ENCODE data around the gene SMC1B. TPM values are rescaled to one million over a fixed set of nuclear protein-coding genes. Genes with fewer than 3 reads are reported as not detected.
"Not testable (repeated sequence)": the region's sequence is repeated elsewhere in the genome, so short reads cannot be mapped to it uniquely, and the experiment has no call there.

Gene SMC1B
- total and polyA plus RNA-seq, 9 of the 15 experiments (the other 6 are each of a cell fraction or from before 2014, with no cell fraction given), result 0.03 TPM; not detected in 8

DNA sequence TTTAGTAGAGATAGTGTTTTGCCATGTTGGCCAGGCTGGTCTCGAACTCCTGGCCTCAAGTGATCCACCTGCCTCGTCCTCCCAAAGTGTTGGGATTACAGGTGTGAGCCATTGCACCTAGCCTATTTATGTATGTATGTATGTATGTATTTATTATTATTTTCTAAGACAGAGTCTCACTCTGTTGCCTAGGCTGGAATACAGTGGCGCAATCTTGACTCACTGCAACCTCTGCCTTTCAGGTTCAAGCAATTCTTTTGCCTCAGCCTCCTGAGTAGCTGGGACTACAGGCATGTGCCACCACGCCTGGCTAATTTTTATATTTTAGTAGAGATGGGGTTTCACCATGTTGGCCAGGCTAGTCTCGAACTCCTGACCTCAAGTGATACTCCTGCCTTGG is 36.0 kb upstream of the SMC1B start:
- H3K27me3 ChIP-seq (ENCODE audit: control insufficient read depth in 2 of 2, insufficient read depth in 2 of 2, low read length in 2 of 2), result peaks cover 0 to 34% of the 10 kb centered on the region in 2 experiments; a peak in 2 of 5 replicates
- CTCF ChIA-PET (ENCODE audit: low intra/inter-chr PET ratio); DNase-seq (ENCODE audit: extremely low read depth in 1 of 4, low spot score in 3 of 4); H3K4me3 ChIP-seq; ATAC-seq; H3K9ac ChIP-seq (ENCODE audit: insufficient read depth in 1 of 2, low read depth in 2 of 2, low read length in 2 of 2); H3K9me3 ChIP-seq (replicated peaks; ENCODE audit: control insufficient read depth, insufficient read depth, low read depth, low read length); H3K9me1 ChIP-seq (ENCODE audit: control insufficient read depth, insufficient read depth, low read length); POLR2A ChIA-PET; FAIRE-seq; H3K79me2 ChIP-seq (ENCODE audit: control insufficient read depth, insufficient read depth, low read length); H4K20me1 ChIP-seq (replicated peaks; ENCODE audit: control insufficient read depth, insufficient read depth, low read length); H3K4me2 ChIP-seq (ENCODE audit: insufficient read depth, low read length); BruUV-seq (replicated peaks); intact Hi-C loops (cut with micrococcal nuclease); H3K4me1 ChIP-seq (replicated peaks in 1 of 2; ENCODE audit: control insufficient read depth in 2 of 2, insufficient read depth in 2 of 2, low read length in 2 of 2); H2AFZ ChIP-seq (ENCODE audit: low read depth, low read length); H3K36me3 ChIP-seq (ENCODE audit: control insufficient read depth, insufficient read depth, low read length); H3K27ac ChIP-seq (ENCODE audit: extremely low read depth, low read depth, low read length): not testable (repeated sequence)
- WGBS (ENCODE audit: insufficient coverage, low coverage, missing lambda C conversion rate), result 0% methylated on average over 5 of the region's 5 CpGs
- in situ Hi-C loops (cut with MboI), result loop anchor here (5.0 kb wide), 1 partner anchor 103 kb away; no protein-coding TSS in a partner anchor

DNA sequence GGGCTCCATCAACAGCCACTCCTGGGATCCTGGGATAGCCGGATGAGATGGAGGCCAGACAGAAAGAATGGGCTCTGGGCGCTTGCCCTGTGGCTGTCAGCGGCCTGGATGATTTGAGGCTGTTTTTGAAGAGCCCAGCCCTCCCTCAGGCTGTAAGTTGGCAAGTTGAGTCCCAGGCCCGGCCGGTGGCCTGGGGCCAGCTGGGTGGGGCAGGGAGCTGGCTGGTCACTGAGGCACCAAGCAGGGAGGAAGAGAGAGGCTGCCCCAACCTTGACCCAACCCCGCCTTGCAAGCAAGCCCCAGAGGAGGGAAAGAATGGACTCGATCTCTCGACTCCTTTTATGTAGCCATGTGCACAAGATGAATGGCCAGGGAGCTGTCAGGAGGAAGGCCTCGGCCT is 35.0 kb upstream of the SMC1B start:
- no TSS peak for BruUV-seq (replicated peaks)
- Histone ChIP-seq H3K27me3 (ENCODE audit: control insufficient read depth in 2 of 2, insufficient read depth in 2 of 2, low read length in 2 of 2) (peaks cover 3 to 34% of the 10 kb centered on the region in 2 experiments; a peak in 2 of 5 replicates), H3K9me3 (replicated peaks; ENCODE audit: control insufficient read depth, insufficient read depth, low read depth, low read length) (no peaks in the 10 kb centered on the region), H3K4me2 (ENCODE audit: insufficient read depth, low read length) (no peak overlapping the region), H4K20me1 (replicated peaks; ENCODE audit: control insufficient read depth, insufficient read depth, low read length) (no peaks in the 10 kb centered on the region), H3K9ac (ENCODE audit: insufficient read depth in 1 of 2, low read depth in 2 of 2, low read length in 2 of 2) (no peak overlapping the region), H3K27ac (ENCODE audit: extremely low read depth, low read depth, low read length) (no peak overlapping the region), H2AFZ (ENCODE audit: low read depth, low read length) (no peak overlapping the region), H3K9me1 (ENCODE audit: control insufficient read depth, insufficient read depth, low read length) (no peaks in the 10 kb centered on the region), H3K4me1 (replicated peaks in 1 of 2; ENCODE audit: control insufficient read depth in 2 of 2, insufficient read depth in 2 of 2, low read length in 2 of 2) (no peaks in the 10 kb centered on the region), H3K79me2 (ENCODE audit: control insufficient read depth, insufficient read depth, low read length) (no peaks in the 10 kb centered on the region), H3K4me3 (no peak overlapping the region), H3K36me3 (ENCODE audit: control insufficient read depth, insufficient read depth, low read length) (no peaks in the 10 kb centered on the region)
- CTCF ChIA-PET (ENCODE audit: low intra/inter-chr PET ratio), result no interaction called here
- ATAC-seq (no peak), FAIRE-seq (no peak), DNase-seq (ENCODE audit: extremely low read depth in 1 of 4, low spot score in 3 of 4) (no peak)
- intact Hi-C loops (cut with micrococcal nuclease) (no loop called here), in situ Hi-C loops (cut with MboI) (loop anchor here (5.0 kb wide), 1 partner anchor 104 kb away; no protein-coding TSS in a partner anchor)
- POLR2A ChIA-PET, result interaction anchor here (1.0 kb wide), 1 partner anchor 177 kb away, joined by 3 read pairs; no protein-coding TSS in a partner anchor
- WGBS (ENCODE audit: insufficient coverage, low coverage, missing lambda C conversion rate), result 2% methylated on average over 8 of the region's 9 CpGs
- TF ChIP-seq, protein P1, sequence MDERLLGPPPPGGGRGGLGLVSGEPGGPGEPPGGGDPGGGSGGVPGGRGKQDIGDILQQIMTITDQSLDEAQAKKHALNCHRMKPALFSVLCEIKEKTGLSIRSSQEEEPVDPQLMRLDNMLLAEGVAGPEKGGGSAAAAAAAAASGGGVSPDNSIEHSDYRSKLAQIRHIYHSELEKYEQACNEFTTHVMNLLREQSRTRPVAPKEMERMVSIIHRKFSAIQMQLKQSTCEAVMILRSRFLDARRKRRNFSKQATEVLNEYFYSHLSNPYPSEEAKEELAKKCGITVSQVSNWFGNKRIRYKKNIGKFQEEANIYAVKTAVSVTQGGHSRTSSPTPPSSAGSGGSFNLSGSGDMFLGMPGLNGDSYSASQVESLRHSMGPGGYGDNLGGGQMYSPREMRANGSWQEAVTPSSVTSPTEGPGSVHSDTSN (CRISPR knock-in tag; IDR thresholded peaks at IDR 0.05; ENCODE audit: low read depth), result no peak
- TF ChIP-seq, protein P1 (tag; conservative IDR thresholded peaks at IDR 0.05; ENCODE audit: low read depth), result no peak
- TF ChIP-seq MECOM (CRISPR knock-in tag; IDR thresholded peaks at IDR 0.05) (no peak), ZNF609 (CRISPR knock-in tag; IDR thresholded peaks at IDR 0.05; ENCODE audit: borderline replicate concordance) (no peak), RBBP5 (IDR thresholded peaks at IDR 0.05; ENCODE audit: borderline replicate concordance, insufficient read depth, low read length, poor library complexity, severe bottlenecking) (no peak), MCM3 (IDR thresholded peaks at IDR 0.05) (no peak)

All from K562 (cell line).